Thymus (tissue), 11 donors: ENCODE data around the gene TGM4. TPM values are rescaled to one million over a fixed set of nuclear protein-coding genes. Genes with fewer than 3 reads are reported as not detected.
"Not testable (repeated sequence)": the region's sequence is repeated elsewhere in the genome, so short reads cannot be mapped to it uniquely, and the experiment has no call there.

Experiments used
- DNase-seq, 9 donors: peaks; one replicate each; pipeline ENCODE4 v3.0.0-alpha.2; 2013; ENCODE audit warnings: low spot score in 9 of 9, low read depth in 6 of 9, missing footprints in 1 of 9
- H3K27ac ChIP-seq, 2 donors: one replicate each; pipeline ENCODE4 v1.5.1; 2013; ENCODE audit warnings: control low read depth in 1 of 2, low read depth in 1 of 2, low read length in 1 of 2, mild to moderate bottlenecking in 1 of 2, moderate library complexity in 1 of 2
- H3K27me3 ChIP-seq, 2 donors: one replicate each; pipeline ENCODE4 v1.5.1; 2013; ENCODE audit warnings: low read length in 1 of 2; ENCODE audit not compliant: control insufficient read depth in 2 of 2, insufficient read depth in 1 of 2
- H3K36me3 ChIP-seq, 2 donors: one replicate each; pipeline ENCODE4 v1.5.1; 2013; ENCODE audit warnings: low read length in 1 of 2, mild to moderate bottlenecking in 1 of 2, moderate library complexity in 1 of 2; ENCODE audit not compliant: control insufficient read depth in 2 of 2, insufficient read depth in 2 of 2
- H3K4me1 ChIP-seq, 2 donors: one replicate each; pipeline ENCODE4 v1.5.1; 2013; ENCODE audit warnings: low read length in 2 of 2; ENCODE audit not compliant: control insufficient read depth in 2 of 2, insufficient read depth in 2 of 2
- H3K4me3 ChIP-seq, 2 donors: one replicate each; pipeline ENCODE4 v1.5.1; 2013; ENCODE audit warnings: low read length in 2 of 2, control low read depth in 1 of 2, mild to moderate bottlenecking in 1 of 2
- H3K9me3 ChIP-seq, 2 donors: one replicate each; pipeline ENCODE4 v1.5.1; 2013; ENCODE audit warnings: low read length in 1 of 2, mild to moderate bottlenecking in 1 of 2; ENCODE audit not compliant: control insufficient read depth in 2 of 2, insufficient read depth in 1 of 2
- WGBS: extraction: QIAGEN DNeasy Blood & Tissue Kit; methylation state at CpG from one replicate; pipeline ENCODE4 v1.1.7; 2013; 5-methylcytosine and 5-hydroxymethylcytosine counted together
- polyA plus RNA-seq: library from polyadenylated mRNA; stranded (reverse); fragments of 200-250 nt; gene quantifications from one replicate; pipeline ENCODE4 v1.2.3, GENCODE V29; 2013
- total RNA-seq: library from RNA; stranded (reverse); fragments of 120-200 nt; gene quantifications from one replicate; pipeline ENCODE4 v1.2.4, GENCODE V29; 2013
- donor health status: healthy.

TGM4 gene
- total and polyA plus RNA-seq, 2 donors, result 0.14 to 0.62 TPM

GRCh38 chr3:44845528-44846520 lies 28.6 kb upstream of the TGM4 start:
- H3K4me1 ChIP-seq, result no peaks in the 10 kb centered on the region
- no peak for DNase-seq
- peaks cover 30 to 62% of the 10 kb centered on the region in 2 donors for H3K36me3 ChIP-seq
- no peak overlapping the region for H3K4me3 ChIP-seq
- H3K27ac ChIP-seq, result no peak overlapping the region
- 96% methylated on average over 7 of the region's 7 CpGs for WGBS
- no peaks in the 10 kb centered on the region for H3K27me3 ChIP-seq
- H3K9me3 ChIP-seq, result no peaks in the 10 kb centered on the region

DNA sequence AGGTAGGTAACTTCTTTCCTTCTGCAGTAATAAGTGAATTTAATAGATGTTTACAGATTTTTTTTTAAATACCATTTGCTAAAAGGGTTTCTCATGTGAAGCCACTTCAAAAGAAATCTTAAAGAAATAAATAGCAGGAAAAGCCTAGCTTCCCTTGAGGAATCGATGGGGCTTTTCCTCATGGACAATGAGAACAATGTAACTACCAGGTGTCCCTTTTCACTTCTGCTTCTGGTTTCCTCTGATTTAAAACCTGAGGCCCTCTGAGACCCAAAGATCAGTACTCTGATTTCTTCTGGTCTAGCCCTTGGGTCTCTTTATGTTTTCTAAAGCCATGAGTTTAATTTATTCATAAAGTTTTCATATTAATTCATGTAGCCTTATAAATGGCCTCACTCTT lies 25.8 kb upstream of the TGM4 start:
- WGBS, result 53% methylated on average over 1 of the region's 1 CpG
- no peak overlapping the region for H3K27ac ChIP-seq
- no peak overlapping the region for H3K4me3 ChIP-seq
- peaks cover 29 to 58% of the 10 kb centered on the region in 2 donors for H3K36me3 ChIP-seq
- H3K9me3 ChIP-seq, result no peaks in the 10 kb centered on the region
- no peaks in the 10 kb centered on the region for H3K4me1 ChIP-seq
- no peaks in the 10 kb centered on the region for H3K27me3 ChIP-seq
- no peak for DNase-seq

DNA sequence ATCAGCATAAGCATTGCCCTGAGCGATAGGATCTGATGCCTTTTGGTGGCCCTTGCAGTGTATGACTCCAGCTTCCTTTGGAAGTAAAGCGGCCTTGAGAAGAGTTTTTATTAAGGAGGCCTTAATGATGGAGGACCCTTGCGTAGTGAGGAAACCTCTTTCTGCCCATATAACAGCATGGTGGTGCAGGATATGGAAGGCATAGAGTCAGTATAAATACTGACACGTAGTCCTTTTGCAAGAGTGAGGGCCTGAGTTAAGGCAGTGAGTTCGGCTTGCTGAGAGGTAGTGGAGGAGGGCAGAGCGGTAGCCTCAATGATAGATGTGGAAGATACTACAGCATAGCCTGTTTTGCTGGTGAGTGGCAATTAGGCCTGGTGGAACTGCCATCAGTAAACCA lies 17.7 kb upstream of the TGM4 start:
- H3K4me1 ChIP-seq, H3K9me3 ChIP-seq, H3K27ac ChIP-seq, DNase-seq, H3K4me3 ChIP-seq, H3K27me3 ChIP-seq: not testable (repeated sequence)
- over 99% methylated on average over 6 of the region's 6 CpGs for WGBS
- H3K36me3 ChIP-seq, result peaks cover 12 to 23% of the 10 kb centered on the region in 2 donors

DNA sequence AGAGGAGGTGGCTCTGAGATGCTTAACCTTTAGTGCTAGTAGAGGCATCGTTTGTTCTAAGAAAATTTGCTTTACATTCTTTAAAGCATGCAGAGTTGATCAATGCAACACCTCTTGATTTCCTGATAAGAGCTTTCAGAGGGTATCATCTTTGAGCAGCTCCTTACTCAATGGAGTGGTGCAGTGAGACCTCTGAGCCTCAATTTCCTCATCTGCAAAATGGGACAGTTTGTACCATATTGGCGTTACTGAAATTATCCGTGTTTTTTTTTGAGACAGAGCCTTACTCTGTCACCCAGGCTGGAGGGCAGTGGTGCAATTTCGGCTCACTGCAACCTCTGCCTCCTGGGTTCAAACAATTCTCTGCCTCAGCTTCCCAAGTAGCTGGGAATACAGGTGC lies 14.3 kb upstream of the TGM4 start:
- Histone ChIP-seq H3K36me3 (peaks cover 0 to 4% of the 10 kb centered on the region in 2 donors), H3K4me1 (peaks cover 14 to 35% of the 10 kb centered on the region in 2 donors), H3K27ac (no peak overlapping the region), H3K27me3 (no peaks in the 10 kb centered on the region), H3K4me3 (no peak overlapping the region), H3K9me3 (peaks cover 0 to 4% of the 10 kb centered on the region in 2 donors)
- 99% methylated on average over 4 of the region's 4 CpGs for WGBS
- DNase-seq, result no peak

DNA sequence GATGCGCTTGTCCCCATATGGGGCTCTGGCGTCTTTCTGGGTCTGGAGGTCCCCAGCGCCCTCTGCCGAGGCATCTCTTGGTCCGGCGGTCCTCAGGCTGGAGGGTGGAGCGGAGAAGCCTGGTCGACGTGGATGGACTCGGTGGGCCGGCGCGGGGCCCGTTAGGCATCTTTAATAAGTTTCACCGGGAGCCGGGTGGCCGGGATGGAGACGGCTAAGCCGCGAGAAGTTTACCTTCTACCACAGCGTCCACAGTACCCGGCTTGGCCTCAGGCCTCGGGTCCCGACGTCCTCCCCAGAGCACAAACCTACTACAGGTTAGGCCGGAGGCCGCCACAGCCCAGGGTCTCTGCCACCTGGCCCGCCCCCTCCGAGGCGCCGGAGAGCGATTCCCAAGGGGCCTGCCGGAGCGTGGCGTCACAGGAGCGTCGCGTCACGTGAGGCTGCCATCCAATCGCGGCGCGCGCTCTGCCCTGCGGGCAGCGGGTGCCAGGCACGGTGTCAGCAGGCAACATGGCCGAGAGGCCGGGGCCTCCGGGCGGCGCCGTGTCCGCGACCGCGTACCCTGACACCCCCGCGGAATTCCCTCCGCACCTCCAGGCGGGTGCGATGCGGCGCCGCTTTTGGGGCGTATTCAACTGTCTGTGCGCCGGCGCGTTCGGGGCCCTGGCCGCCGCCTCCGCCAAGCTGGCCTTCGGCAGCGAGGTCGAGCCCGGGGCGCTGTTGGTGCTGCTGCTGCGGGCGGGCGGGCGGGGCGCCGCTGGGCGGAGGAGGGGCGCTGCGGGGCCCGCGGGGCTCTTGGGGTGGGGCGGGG lies 12.8 kb upstream of the TGM4 start, which contains the start of gene TMEM42:
Gene TMEM42, plus strand, starts transcription at position 501 of the 814 bp plus-strand sequence. Its CDS starts 13 bp downstream, at position 514.
- WGBS, result 2% methylated on average over 91 of the region's 91 CpGs
- Histone ChIP-seq H3K4me3 (peak within 1 kb of the TSS; percentile 77 to 82), H3K9me3 (peaks cover 0 to 4% of the 10 kb centered on the region in 2 donors), H3K36me3 (peaks cover 0 to 4% of the 10 kb centered on the region in 2 donors), H3K27ac (peak within 1 kb of the TSS; percentile 81 to 95), H3K4me1 (peaks cover 25 to 50% of the 10 kb centered on the region in 2 donors), H3K27me3 (no peaks in the 10 kb centered on the region)
- DNase-seq, result peak; percentile 63 to 94 (median 83)

DNA sequence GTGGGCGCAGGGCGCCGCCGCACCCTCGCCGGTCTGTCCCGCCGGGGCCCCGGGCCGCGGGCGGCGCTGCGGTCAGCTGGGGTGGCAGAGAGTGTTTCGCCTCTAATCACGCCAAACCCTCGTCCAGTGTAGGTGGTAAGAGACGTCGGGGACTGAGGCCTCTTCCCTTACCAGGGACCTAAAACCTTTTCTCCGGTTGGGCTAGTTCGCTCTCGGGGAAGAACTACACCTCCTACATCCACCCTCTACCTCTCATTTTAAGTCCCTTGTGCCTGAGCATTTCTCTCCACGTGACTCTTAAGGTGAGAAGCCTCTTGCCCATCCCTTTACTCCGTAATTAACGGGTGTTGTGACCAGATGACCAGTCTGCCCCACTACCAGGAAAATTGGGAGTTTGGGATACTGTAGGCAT lies 12.2 kb upstream of the TGM4 start:
- peaks cover 31 to 56% of the 10 kb centered on the region in 2 donors for H3K4me1 ChIP-seq
- no peaks in the 10 kb centered on the region for H3K27me3 ChIP-seq
- WGBS, result 2% methylated on average over 25 of the region's 25 CpGs
- peaks cover 0 to 4% of the 10 kb centered on the region in 2 donors for H3K36me3 ChIP-seq
- H3K9me3 ChIP-seq, result peaks cover 0 to 4% of the 10 kb centered on the region in 2 donors
- peak overlapping the region in 1 of 2 donors; percentile 66 for H3K27ac ChIP-seq
- peak overlapping the region; percentile 77 to 82 for H3K4me3 ChIP-seq
- peak in 5 of 9 donors; percentile 9 to 58 (median 27) for DNase-seq

DNA sequence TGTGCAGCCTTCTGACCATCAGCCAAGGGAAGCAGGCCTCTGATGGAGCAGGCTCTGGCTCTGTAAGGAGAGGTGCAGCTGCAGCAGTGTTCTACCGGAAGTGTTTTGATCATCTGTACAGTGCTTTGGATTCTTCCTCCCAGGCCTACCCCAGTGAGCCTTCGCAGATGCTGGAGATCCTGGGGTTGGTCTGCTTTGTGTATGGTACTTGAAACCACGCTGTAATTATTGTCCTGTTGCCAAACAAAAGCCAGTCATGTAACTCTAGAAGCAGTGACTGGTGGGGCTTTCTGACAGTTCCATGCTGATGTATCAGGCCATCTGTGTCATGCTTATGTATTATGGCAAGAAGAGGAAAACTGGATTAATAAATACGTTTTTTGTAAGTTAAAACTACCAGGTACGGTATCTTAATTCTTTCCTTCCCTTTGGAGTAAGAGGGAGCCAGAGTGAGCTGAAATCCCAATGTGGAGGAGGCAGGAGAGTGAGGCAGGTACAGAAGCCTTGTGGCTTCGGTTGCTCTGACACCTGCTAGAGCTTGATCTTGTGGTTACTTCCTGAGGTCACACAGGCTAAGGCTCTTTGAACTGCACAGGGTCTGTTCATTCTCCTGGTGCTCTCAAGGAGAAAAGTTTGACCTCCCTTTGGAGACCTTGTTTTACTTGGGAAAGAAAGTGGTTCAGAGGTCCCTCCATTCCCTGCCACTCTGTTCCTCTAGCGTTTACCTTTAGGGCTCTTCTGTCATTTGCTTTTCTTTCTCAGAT lies 9.0 kb upstream of the TGM4 start:
- WGBS, result 52% methylated on average over 7 of the region's 7 CpGs
- peak overlapping the region in 1 of 2 donors; percentile 4 for H3K4me3 ChIP-seq
- H3K27me3 ChIP-seq, result no peaks in the 10 kb centered on the region
- peak in 6 of 9 donors; percentile 36 to 74 (median 44) for DNase-seq
- peak overlapping the region; percentile 78 to 84 for H3K27ac ChIP-seq
- peaks cover 0 to 4% of the 10 kb centered on the region in 2 donors for H3K9me3 ChIP-seq
- H3K4me1 ChIP-seq, result peaks cover 32 to 57% of the 10 kb centered on the region in 2 donors
- H3K36me3 ChIP-seq, result no peaks in the 10 kb centered on the region

DNA sequence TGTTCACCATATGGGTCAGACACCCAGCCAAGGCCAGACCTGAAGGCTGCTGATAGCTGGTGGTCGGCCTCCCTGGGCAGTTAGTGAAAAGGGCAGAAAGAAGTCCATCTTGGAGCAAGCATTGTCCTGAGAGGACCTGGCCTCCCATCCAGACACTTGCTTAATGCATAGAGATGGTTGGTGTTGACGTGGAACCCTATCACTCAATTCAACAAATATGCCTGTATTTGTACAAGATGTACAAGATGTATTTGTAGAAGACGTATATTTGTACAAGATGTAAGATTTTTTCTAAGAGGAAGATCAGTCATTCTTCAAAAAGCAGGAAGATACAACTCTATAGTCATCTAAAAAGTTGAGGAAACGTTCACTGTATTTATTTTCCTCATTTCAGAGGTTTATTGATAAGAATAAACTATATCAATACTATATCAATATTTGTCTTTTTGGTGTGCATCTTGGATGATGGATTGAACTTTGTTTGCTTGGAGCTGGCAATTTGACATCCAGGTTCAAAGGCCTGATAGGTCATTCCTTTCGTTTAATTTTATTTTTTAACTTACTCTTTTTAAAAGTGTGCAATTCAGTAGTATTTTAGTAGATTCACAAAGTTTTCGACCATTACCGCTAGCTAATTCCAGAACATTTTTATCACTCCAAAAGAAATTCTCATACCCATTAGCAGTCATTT lies 6.8 kb upstream of the TGM4 start:
- Histone ChIP-seq H3K36me3 (no peaks in the 10 kb centered on the region), H3K4me1 (peaks cover 30 to 46% of the 10 kb centered on the region in 2 donors), H3K9me3 (no peaks in the 10 kb centered on the region), H3K27ac (no peak overlapping the region), H3K4me3 (no peak overlapping the region), H3K27me3 (no peaks in the 10 kb centered on the region)
- DNase-seq, result no peak
- WGBS, result 99% methylated on average over 7 of the region's 7 CpGs
